ENCODE data around the gene ZNF333.
A peak's percentile ranks its signal among the peaks of the same experiment; 100 is the strongest.

The ZNF333 gene

GRCh38 chr19:14655726-14656125 lies 34.1 kb upstream of the ZNF333 start:
- no peak for DNase-seq
- no peak for TF ChIP-seq CTCF (IDR thresholded peaks at IDR 0.05; ENCODE audit: low read depth, low read length)
- H3K27ac ChIP-seq: no peak overlapping the region

GRCh38 chr19:14659874-14660489 lies 29.9 kb upstream of the ZNF333 start:
- H3K27me3 ChIP-seq (ENCODE audit: insufficient read depth, low read depth, severe bottlenecking): peaks cover 79% of the 10 kb centered on the region
- no peaks in the 10 kb centered on the region for H3K36me3 ChIP-seq
- DNase-seq: peak; percentile 8
- TF ChIP-seq CTCF (IDR thresholded peaks at IDR 0.05; ENCODE audit: low read depth, low read length): no peak
- H3K9me3 ChIP-seq (ENCODE audit: severe bottlenecking): peaks cover 6% of the 10 kb centered on the region
- no peak overlapping the region for H3K27ac ChIP-seq
- no peak overlapping the region for H3K4me3 ChIP-seq (ENCODE audit: low read depth, low read length)

More at GRCh38 chr19:14655726-14656125, 34.1 kb upstream of the ZNF333 start:
- H3K9me3 ChIP-seq (ENCODE audit: severe bottlenecking): no peaks in the 10 kb centered on the region
- H3K27me3 ChIP-seq (ENCODE audit: insufficient read depth, low read depth, severe bottlenecking): peaks cover 69% of the 10 kb centered on the region
- H3K4me3 ChIP-seq (ENCODE audit: low read depth, low read length): no peak overlapping the region
- H3K36me3 ChIP-seq: no peaks in the 10 kb centered on the region

- DNase-seq: no peak
- no peak for TF ChIP-seq CTCF (IDR thresholded peaks at IDR 0.05; ENCODE audit: low read depth, low read length)
- Histone ChIP-seq H3K27ac (no peak overlapping the region), H3K4me3 (ENCODE audit: low read depth, low read length) (no peak overlapping the region), H3K27me3 (ENCODE audit: insufficient read depth, low read depth, severe bottlenecking) (peaks cover 77% of the 10 kb centered on the region), H3K36me3 (no peaks in the 10 kb centered on the region), H3K9me3 (ENCODE audit: severe bottlenecking) (peaks cover 6% of the 10 kb centered on the region)
These were observed 28.4 kb upstream of the ZNF333 start for GRCh38 chr19:14661372-14661924.

GRCh38 chr19:14669940-14670339 lies 19.9 kb upstream of the ZNF333 start:
- DNase-seq: no peak
- Histone ChIP-seq H3K9me3 (ENCODE audit: severe bottlenecking) (peaks cover 4% of the 10 kb centered on the region), H3K27ac (no peak overlapping the region), H3K4me3 (ENCODE audit: low read depth, low read length) (no peak overlapping the region), H3K27me3 (ENCODE audit: insufficient read depth, low read depth, severe bottlenecking) (peaks cover 85% of the 10 kb centered on the region), H3K36me3 (no peaks in the 10 kb centered on the region)
- TF ChIP-seq CTCF (IDR thresholded peaks at IDR 0.05; ENCODE audit: low read depth, low read length): no peak

GRCh38 chr19:14670408-14670807 lies 19.4 kb upstream of the ZNF333 start:
- peaks cover 86% of the 10 kb centered on the region for H3K27me3 ChIP-seq (ENCODE audit: insufficient read depth, low read depth, severe bottlenecking)
- peaks cover 4% of the 10 kb centered on the region for H3K9me3 ChIP-seq (ENCODE audit: severe bottlenecking)
- H3K36me3 ChIP-seq: no peaks in the 10 kb centered on the region
- no peak overlapping the region for H3K4me3 ChIP-seq (ENCODE audit: low read depth, low read length)
- DNase-seq: no peak
- H3K27ac ChIP-seq: no peak overlapping the region
- no peak for TF ChIP-seq CTCF (IDR thresholded peaks at IDR 0.05; ENCODE audit: low read depth, low read length)

Measured in WERI-Rb-1 (cell line).